Liver (tissue), 3 donors: ENCODE results near the gene SEMA3E.

Experiments
- CTCF ChIP-seq: fragments of 150-350 bp; IDR thresholded peaks from 2 replicates; pipeline ENCODE4 v1.5.1; 2017; ENCODE audit warnings: improper control_type of control experiment, low read depth, low read length; ENCODE audit not compliant: missing input control
- FOXA1 ChIP-seq: IDR thresholded peaks from 2 replicates; pipeline ENCODE4 v1.6.1; 2016; ENCODE audit warnings: antibody characterized with exemption
- JUND ChIP-seq, 2 donors: IDR thresholded peaks; 2 replicates each; pipeline ENCODE4 v1.6.1; 2016; ENCODE audit warnings: antibody characterized with exemption in 2 of 2
- RAD21 ChIP-seq, 2 donors: IDR thresholded peaks; 2 replicates each; pipeline ENCODE4 v1.6.1; 2016; ENCODE audit warnings: antibody characterized with exemption in 2 of 2, mild to moderate bottlenecking in 2 of 2
- REST ChIP-seq: IDR thresholded peaks from 2 replicates; pipeline ENCODE4 v1.6.1; 2016; ENCODE audit warnings: antibody characterized with exemption, mild to moderate bottlenecking
- ZBTB33 ChIP-seq: IDR thresholded peaks from 2 replicates; pipeline ENCODE4 v1.6.1; 2016; ENCODE audit warnings: antibody characterized with exemption
- TF ChIP-seq, protein P1 (sequence below): IDR thresholded peaks from 2 replicates; pipeline ENCODE4 v1.6.1; 2016; ENCODE audit warnings: antibody characterized with exemption
- donor health status: healthy.
- donor health status: healthy.

DNA sequence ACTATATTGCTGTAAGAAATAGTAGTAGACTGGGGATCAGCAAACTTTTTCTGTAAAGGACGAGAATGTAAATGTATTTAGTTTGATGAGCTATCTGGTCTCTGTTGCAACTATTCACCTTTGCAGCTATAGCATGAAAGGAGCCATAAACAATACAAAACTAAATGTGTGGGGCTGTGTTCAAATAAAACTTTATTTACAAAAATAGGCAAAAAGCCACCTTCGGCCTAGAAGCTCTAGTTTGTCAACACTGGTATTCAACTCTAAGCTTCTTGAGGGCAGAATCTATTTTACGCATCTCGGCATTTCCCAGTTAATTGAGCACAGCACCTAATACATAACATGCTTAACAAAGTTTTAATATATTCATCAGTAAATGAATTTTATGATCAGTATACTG is 181.4 kb downstream of the SEMA3E start:
- TF ChIP-seq CTCF, result no peak
- TF ChIP-seq, protein P1, sequence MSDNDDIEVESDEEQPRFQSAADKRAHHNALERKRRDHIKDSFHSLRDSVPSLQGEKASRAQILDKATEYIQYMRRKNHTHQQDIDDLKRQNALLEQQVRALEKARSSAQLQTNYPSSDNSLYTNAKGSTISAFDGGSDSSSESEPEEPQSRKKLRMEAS, result no peak
- TF ChIP-seq REST, result no peak
- TF ChIP-seq RAD21 (IDR thresholded peaks at IDR 0.05), result no peak
- no peak for TF ChIP-seq ZBTB33
- no peak for TF ChIP-seq FOXA1
- no peak for TF ChIP-seq JUND (IDR thresholded peaks at IDR 0.05)
